ENCODE results near the gene TSC22D1.
"Not testable (repeated sequence)": the region's sequence is repeated elsewhere in the genome, so short reads cannot be mapped to it uniquely, and the experiment has no call there.

The TSC22D1 gene

GRCh38 chr13:44573071-44573470, 3.1 kb downstream of the TSC22D1 start:
- peak; percentile 42 for DNase-seq (ENCODE audit: low spot score)

- no peak for DNase-seq (ENCODE audit: low spot score)
Observed at GRCh38 chr13:44566601-44567000, 9.5 kb downstream of the TSC22D1 start.

DNA sequence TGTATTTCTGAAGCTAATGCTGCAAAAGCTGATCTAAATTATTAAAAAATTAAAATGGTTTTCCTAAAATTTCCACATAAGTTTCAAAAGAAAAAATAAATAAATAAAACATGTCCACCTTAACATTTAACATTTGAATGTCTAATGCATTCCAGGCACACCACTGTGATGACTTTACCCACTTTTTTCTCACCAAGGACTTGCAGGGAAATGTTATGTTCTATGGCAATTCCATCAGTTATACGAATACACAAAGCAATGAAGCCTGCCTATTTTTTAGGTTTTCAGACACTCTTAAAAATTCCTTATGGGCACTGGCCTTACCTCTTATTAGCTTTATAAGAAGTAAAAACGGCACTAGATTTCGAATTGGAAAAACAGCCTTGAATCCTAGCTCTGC, 10.2 kb downstream of the TSC22D1 start:
- DNase-seq (ENCODE audit: low spot score), result no peak

GRCh38 chr13:44564936-44565335, 11.2 kb downstream of the TSC22D1 start:
- no peak for DNase-seq (ENCODE audit: low spot score)

GRCh38 chr13:44562853-44563252, 13.3 kb downstream of the TSC22D1 start:
- not testable (repeated sequence) for DNase-seq (ENCODE audit: low spot score)

DNA sequence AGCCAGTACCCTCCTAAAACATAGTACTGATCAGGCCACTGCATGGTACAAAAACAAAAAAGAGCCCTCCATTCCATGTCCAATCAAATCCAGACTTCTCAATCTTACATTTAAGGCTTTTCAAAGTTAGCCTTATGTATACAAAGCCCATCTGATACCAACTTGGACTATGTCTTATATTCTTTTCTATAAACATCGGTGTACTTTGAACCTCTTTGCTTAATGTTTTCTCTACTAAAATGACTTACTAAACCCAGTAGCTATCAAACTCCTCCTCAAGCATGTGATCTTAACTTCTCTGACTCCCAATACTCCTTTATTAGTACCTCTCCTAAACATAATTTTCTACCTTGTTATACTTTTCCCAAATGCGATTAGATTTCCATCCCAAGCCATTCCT, 14.8 kb downstream of the TSC22D1 start:
- DNase-seq (ENCODE audit: low spot score), result no peak

- no peak for DNase-seq (ENCODE audit: low spot score)
Observed at GRCh38 chr13:44557986-44558385, 18.1 kb downstream of the TSC22D1 start.

DNA sequence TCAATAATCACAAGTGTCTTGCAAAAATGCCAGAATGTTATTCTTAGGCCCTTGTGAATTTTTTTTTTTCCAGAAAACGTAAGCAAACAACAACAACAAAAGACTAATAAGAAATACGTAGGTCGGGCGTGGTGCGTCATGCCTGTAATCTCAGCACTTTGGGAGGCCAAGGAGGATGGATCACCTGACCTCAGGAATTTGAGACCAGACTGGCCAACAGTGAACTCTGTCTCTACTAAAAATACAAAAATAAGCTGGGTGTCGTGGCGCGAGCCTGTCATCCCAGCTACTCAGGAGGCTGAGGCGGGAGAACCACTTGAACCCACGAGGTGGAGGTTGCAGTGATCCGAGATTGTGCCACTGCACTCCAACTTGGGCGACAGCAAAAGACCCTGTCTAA, 20.9 kb downstream of the TSC22D1 start:
- no peak for DNase-seq (ENCODE audit: low spot score)

DNA sequence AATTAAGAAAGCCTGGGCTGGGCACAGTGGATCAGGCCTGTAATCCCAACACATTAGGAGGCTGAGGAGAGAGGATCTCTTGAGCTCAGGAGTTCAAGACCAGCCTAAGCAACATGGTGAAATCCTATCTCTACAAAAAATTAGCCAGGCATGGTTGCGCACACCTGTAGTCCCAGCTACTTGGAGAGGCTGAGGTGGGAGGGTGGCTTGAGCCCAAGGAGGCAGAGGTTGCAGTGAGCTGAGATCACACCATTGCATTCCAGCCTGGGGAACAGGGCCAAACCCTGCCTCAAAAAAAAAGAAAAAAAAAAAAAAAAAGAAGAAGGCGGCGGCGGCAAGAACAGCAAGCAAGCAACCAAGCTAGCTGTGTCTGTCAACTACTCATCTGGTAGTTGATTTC, 26.7 kb downstream of the TSC22D1 start:
- DNase-seq (ENCODE audit: low spot score), result no peak

DNA sequence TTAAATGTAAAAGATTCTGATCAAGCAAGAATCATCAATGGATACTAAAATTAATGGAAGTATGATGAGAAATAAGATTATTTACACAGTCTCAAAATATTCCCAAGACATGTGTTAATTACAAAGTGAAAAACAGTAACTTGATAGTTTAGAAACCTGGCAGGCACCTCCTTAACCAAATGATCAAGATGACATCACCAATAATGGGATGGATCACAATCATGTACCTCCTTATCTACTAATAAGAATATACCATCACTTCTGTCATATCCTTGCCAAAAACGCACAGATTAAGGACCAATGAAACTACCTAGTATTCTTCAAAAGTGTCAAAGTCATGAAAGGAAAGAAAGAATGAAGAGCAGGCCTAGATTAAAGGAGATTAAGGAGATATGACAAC, 30.0 kb downstream of the TSC22D1 start:
- no peak for DNase-seq (ENCODE audit: low spot score)

DNA sequence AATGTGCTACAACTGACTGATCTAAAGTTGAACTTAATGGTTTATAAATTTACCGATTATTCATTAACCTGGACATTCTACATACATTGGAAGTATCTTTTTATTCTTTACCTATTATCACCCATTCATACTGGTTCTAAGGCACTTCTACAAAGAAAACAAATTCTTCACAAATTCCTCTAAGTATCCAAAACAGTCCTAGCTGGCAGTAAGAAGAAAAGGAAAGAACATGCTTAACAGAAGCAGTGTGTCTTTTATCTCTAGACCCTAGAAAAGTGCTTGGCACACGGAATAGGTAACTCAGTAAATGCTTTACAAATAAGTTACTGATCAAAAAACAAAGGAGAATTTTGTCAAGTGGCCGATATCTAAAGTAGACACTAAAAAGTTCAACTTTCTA, 32.8 kb downstream of the TSC22D1 start:
- DNase-seq (ENCODE audit: low spot score), result no peak

GRCh38 chr13:44542361-44542760, 33.8 kb downstream of the TSC22D1 start:
- no peak for DNase-seq (ENCODE audit: low spot score)

DNA sequence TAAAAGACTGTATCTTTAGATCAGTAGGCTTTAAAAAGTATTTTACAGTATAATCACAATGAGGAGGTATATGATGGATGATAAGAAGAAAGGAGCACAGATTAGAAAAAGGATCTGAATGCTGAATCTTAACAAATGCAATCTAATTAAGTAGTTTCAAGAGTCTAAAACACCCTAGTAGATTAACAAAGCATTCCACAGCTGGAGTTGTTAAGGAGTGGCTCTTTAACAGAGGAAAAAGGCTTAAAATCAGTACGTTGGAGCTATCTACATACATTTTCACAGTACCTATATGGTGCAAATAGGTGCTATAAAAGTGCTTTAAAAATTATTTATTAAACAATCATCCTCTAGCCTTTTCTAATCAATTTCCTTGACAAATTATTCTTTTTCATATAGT, 34.5 kb downstream of the TSC22D1 start:
- no peak for DNase-seq (ENCODE audit: low spot score)

GRCh38 chr13:44540761-44541434, 35.2 kb downstream of the TSC22D1 start:
- DNase-seq (ENCODE audit: low spot score), result no peak

DNA sequence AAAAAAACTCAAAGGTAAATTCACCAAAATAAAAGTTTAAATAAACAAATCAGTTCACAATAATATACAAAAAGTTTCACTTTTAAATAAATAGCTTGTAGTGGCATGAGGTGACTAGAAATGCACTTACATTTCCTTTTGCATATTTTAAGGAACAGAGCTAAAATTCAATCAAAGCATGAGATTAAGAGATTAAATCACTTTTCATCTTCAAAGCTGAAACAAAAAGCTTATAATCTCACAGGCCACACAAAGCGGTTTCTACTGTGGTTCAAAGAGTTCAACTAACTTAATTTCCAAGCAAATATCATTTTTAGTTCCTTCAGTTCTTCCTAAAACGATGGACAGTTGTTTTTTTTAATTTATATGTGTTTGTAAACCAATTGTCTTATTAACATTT, 38.9 kb downstream of the TSC22D1 start:
- no peak for DNase-seq (ENCODE audit: low spot score)

- no peak for DNase-seq (ENCODE audit: low spot score)
Observed at GRCh38 chr13:44523146-44524015, 52.7 kb downstream of the TSC22D1 start.

DNA sequence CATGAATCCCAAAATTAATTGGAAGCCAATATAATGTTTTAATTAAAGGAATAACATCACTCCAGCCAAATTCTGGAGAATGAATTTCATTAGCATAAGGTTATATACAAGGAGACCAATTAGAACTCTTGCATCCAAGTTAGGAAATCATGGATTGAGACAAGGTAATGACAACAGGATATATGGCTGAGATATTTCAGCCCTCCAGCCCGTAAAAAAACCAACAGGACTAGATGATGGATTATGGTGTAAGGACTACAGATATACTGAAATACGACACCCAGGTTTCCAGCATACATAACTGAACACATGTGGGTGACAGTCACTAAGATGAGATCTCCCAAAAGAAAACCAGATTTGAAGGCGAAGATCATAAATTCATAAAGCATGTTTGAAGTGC, 56.5 kb downstream of the TSC22D1 start:
- no peak for DNase-seq (ENCODE audit: low spot score)

GRCh38 chr13:44516771-44517170, 59.4 kb downstream of the TSC22D1 start:
- DNase-seq (ENCODE audit: low spot score), result no peak

- no peak for DNase-seq (ENCODE audit: low spot score)
Observed at GRCh38 chr13:44514278-44514677, 61.9 kb downstream of the TSC22D1 start.

- not testable (repeated sequence) for DNase-seq (ENCODE audit: low spot score)
Observed at GRCh38 chr13:44509853-44510252, 66.3 kb downstream of the TSC22D1 start.

DNA sequence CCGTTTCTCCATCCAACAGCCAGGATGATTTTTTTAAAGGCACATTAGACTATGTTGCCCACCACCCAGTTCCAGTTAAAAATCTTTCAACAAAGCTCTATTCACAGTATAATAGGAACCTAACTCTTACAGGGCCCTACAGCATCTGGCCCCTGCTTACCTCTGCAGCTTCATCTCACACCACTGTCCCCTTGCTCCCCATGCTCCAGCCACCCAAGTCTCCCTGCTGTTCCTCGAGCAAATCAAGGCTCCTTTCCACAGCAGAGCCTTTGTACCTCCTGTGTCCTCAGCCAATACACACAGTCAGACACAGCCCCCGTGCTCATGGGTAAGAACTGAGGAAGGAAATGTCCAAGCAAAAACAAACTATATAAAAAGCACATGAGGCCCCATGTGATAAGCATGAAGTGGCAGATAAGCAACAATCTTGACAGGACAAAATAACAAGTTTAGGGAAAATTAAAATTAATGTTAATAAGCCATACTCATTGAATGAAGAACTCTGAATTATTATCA, 67.5 kb downstream of the TSC22D1 start:
- DNase-seq (ENCODE audit: low spot score), result no peak

DNA sequence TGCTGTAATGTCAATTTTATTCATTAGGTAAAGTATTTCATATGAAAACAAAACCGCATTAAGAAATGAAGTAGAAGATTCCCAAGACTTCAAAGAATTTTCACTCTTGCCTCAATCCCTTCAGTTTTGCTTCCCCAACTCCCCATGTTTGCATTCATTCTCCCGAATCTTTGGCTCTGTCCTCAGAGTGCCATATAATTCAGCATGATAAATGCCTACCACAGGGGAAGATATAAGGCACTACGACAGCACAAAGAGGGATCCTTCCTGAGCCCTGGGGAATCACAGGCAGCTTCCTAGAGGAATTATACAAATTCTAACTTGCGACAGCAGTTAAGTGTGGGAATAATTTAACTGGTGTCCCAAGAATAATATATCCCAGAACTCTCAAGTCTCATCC, 68.5 kb downstream of the TSC22D1 start:
- no peak for DNase-seq (ENCODE audit: low spot score)

DNA sequence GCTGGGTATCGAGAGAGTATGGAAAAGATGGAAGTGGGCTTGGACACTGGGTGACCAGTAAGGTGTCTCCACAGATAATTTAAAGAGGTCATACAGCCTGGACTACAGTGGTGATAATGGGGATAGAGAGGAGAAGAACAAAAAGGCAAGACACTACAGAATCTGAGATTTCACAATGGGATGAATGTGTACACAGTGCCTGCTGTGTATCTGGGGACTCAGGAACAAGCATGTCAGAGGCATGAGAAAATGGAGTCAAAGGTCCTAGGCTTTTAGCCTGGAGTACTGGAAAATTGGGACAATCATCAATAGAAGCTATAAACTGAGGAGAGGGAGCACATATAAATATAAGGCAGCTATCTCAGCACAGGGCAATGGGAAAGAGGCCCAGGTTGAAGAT, 69.4 kb downstream of the TSC22D1 start:
- DNase-seq (ENCODE audit: low spot score), result no peak
